ENCODE measurements around the gene SEMA6C.

DNA sequence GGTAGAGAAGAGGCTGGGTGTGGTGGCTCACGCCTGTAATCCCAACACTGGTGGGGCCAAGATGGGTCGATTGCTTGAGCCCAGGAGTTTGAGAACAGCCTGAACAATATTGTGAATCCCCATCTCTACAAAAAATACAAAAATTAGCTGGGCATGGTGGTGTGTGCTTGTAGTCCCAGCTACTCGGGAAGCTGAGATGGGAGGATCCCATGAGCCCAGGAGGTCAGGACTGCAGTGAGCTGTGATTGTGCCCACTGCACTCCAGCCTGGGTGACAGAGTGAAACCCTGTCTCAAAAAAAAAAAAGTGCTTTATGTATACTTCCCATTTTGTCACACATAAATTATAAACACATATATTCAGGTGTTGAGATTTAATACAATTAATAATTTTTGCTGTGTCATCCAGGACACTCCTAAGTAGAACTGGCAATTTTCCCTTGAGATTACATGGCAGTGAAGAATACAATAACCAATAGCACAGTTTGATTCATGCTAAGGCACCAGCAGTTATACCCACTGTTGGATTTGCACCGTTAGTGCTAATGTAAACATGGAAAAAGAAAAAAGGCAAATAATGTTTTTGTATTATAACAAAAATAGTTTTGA lies 60.4 kb downstream of the SEMA6C start:
- no peak for TF ChIP-seq POLR2A (IDR thresholded peaks at IDR 0.05)
- TF ChIP-seq, protein P1, sequence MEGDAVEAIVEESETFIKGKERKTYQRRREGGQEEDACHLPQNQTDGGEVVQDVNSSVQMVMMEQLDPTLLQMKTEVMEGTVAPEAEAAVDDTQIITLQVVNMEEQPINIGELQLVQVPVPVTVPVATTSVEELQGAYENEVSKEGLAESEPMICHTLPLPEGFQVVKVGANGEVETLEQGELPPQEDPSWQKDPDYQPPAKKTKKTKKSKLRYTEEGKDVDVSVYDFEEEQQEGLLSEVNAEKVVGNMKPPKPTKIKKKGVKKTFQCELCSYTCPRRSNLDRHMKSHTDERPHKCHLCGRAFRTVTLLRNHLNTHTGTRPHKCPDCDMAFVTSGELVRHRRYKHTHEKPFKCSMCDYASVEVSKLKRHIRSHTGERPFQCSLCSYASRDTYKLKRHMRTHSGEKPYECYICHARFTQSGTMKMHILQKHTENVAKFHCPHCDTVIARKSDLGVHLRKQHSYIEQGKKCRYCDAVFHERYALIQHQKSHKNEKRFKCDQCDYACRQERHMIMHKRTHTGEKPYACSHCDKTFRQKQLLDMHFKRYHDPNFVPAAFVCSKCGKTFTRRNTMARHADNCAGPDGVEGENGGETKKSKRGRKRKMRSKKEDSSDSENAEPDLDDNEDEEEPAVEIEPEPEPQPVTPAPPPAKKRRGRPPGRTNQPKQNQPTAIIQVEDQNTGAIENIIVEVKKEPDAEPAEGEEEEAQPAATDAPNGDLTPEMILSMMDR (IDR thresholded peaks at IDR 0.05) = no peak
